Lower leg skin (tissue), 4 donors: ENCODE data around the gene FERMT1. TPM values are rescaled to one million over a fixed set of nuclear protein-coding genes. Genes with fewer than 3 reads are reported as not detected.

Experiments used
- DNase-seq, 2 donors: peaks; one replicate each; pipeline ENCODE4 v3.0.0-alpha.2; 2019; ENCODE audit warnings: low spot score in 2 of 2
- H3K4me3 ChIP-seq: fragments of 200-600 bp; sonication (generic); 2 replicates; pipeline ENCODE4 v1.5.1; 2017; ENCODE audit warnings: mild to moderate bottlenecking, low read depth; ENCODE audit not compliant: poor library complexity, severe bottlenecking
- POLR2A ChIP-seq, 2 donors: fragments of 450-650 bp; IDR thresholded peaks; one replicate each; pipeline ENCODE4 v1.6.1; 2016 to 2017; ENCODE audit warnings: antibody characterized with exemption in 2 of 2, mild to moderate bottlenecking in 1 of 2, moderate library complexity in 1 of 2
- WGBS, 2 donors: methylation state at CpG; one replicate each; pipeline ENCODE4 v1.1.5; 2018; 5-methylcytosine and 5-hydroxymethylcytosine counted together
- intact Hi-C: fragments of 100-400 bp; cut with DNase I; formaldehyde crosslinking; loops from one replicate; pipeline ENCODE4 v1.15.0; 2023; ENCODE audit warnings: low total_unique reads
- total RNA-seq, 4 donors: library from RNA; depleted of rRNA; stranded (reverse); fragments of >200 nt; gene quantifications; one replicate each; pipeline ENCODE4 v1.1.0, GENCODE V29; 2016
- TF ChIP-seq, protein P1 (sequence below), 3 donors: fragments of 450-650 bp; IDR thresholded peaks; one replicate each; pipeline ENCODE4 v1.5.1; 2016; ENCODE audit warnings: antibody characterized with exemption in 3 of 3, mild to moderate bottlenecking in 3 of 3, moderate library complexity in 2 of 3

FERMT1 gene
- total RNA-seq, 4 donors from 2014 or later, result 24.2 to 33.0 (median 27.8) TPM

DNA sequence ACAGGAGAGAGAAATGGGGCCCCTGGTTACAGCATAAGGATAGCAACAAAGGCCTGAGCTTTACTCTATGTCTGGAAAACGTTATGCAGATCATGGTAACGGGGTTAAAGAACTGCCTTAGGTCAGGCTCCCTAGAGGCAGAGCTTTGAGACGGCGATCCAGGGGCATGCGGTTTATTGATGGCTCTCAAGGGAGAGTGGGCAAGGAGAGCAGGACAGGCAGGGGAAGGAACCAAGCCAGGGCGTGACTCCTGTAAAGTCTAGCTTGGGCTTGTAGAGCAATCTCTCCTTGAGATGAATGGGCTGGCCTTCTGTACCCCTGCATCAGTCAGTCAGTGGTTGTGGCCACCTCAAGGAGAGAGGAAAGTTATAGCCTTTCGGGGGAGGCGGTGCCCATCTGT, 12.5 kb upstream of the FERMT1 start:
- intact Hi-C loops, result no loop called here
- DNase-seq, result no peak
- 75 to 79% methylated on average over 8 of the region's 8 CpGs for WGBS, 2 donors
- no peak overlapping the region for H3K4me3 ChIP-seq
- TF ChIP-seq POLR2A (IDR thresholded peaks at IDR 0.05), result no peak
- TF ChIP-seq, protein P1, sequence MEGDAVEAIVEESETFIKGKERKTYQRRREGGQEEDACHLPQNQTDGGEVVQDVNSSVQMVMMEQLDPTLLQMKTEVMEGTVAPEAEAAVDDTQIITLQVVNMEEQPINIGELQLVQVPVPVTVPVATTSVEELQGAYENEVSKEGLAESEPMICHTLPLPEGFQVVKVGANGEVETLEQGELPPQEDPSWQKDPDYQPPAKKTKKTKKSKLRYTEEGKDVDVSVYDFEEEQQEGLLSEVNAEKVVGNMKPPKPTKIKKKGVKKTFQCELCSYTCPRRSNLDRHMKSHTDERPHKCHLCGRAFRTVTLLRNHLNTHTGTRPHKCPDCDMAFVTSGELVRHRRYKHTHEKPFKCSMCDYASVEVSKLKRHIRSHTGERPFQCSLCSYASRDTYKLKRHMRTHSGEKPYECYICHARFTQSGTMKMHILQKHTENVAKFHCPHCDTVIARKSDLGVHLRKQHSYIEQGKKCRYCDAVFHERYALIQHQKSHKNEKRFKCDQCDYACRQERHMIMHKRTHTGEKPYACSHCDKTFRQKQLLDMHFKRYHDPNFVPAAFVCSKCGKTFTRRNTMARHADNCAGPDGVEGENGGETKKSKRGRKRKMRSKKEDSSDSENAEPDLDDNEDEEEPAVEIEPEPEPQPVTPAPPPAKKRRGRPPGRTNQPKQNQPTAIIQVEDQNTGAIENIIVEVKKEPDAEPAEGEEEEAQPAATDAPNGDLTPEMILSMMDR (IDR thresholded peaks at IDR 0.05), result no peak

DNA sequence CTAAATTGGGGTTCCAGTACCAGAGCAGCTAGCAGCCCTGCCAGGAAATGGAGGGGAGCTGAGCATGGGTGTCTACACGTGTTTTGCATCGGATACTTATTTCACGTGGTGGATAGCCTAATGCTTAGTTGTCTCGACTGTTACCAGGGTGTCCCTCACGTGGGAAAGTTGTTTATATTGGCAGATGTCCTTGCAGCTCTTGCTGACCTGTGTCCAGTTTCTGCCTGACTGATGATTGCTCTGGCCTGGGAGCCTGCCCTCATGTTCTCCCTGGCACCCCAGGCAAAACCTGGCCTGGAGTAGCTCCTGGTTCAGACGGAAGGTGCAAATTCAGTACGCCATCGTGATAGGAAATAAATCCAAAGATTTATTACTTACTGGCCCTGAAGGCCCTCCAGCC, 11.8 kb upstream of the FERMT1 start:
- WGBS, 2 donors, result 75 to 76% methylated on average over 8 of the region's 8 CpGs
- DNase-seq, result no peak
- TF ChIP-seq, protein P1 (IDR thresholded peaks at IDR 0.05), result no peak
- TF ChIP-seq POLR2A (IDR thresholded peaks at IDR 0.05), result no peak
- intact Hi-C loops, result no loop called here
- no peak overlapping the region for H3K4me3 ChIP-seq

DNA sequence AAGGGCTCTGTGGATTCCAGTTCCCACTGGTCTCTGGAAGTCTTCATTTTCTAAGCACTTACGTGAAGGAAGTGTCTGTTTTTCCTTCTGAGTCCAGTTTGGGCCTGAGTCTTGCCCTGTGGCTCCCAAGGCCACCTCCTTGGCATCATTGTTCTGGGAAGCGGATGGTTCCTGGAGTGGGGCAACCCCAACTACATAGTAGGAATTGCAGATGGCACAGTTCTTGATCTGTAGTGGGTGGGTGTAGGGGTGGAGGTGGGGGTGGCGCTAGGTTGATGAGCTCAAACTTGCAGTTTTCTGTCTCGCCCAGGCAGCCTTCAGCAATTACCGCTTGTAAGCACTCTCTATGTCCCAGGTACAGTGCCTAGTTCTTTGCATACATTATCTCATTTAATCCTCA, 7.2 kb upstream of the FERMT1 start:
- no peak overlapping the region for H3K4me3 ChIP-seq
- WGBS, 2 donors, result 71 to 95% methylated on average over 5 of the region's 5 CpGs
- TF ChIP-seq, protein P1 (IDR thresholded peaks at IDR 0.05), result no peak
- no peak for TF ChIP-seq POLR2A (IDR thresholded peaks at IDR 0.05)
- intact Hi-C loops, result no loop called here
- DNase-seq, result no peak

DNA sequence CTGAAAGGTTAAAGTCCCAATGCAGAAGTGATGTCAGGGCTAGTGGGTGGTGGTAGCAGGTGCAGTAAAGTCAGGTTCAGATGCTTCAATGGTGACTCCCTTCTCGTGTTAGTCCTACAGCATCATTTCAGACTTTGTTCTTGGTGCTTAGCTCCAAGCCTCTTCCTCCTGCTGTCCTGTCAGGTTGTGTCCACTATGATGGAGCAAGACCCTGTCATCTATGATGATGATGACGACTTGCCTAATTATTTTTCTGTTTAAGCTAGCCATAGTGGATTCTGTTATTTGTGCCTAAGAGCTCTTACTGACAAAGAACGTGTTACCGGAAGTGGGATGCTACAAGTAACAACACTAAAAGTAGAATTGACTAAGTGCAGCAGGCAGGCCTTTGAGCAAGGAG, 5.0 kb upstream of the FERMT1 start:
- TF ChIP-seq, protein P1 (IDR thresholded peaks at IDR 0.05), result no peak
- no peak for TF ChIP-seq POLR2A (IDR thresholded peaks at IDR 0.05)
- H3K4me3 ChIP-seq, result no peak overlapping the region
- DNase-seq, result no peak
- WGBS, 2 donors, result 87 to 88% methylated on average over 4 of the region's 4 CpGs
- intact Hi-C loops, result no loop called here

DNA sequence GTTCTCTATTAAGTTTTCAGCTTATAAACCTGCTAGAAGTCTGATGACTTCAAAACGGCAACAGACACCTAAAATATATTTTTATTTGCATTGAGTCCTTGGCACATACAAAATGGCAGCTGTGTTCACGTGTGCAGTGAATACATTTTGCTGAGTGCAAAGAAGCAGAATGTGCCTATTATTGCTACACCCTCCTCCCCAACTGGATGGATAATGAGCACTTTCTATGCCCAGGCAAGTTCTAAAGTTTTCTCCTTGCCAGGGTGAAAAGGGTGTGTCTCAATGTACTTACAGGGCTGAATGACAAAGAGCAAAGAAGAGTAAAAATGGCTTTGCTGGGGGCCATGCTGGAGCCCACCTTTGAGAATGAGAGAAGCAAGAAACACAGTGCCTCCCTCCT, 4.0 kb upstream of the FERMT1 start:
- no peak overlapping the region for H3K4me3 ChIP-seq
- no peak for DNase-seq
- no peak for TF ChIP-seq POLR2A (IDR thresholded peaks at IDR 0.05)
- TF ChIP-seq, protein P1 (IDR thresholded peaks at IDR 0.05), result no peak
- intact Hi-C loops, result no loop called here
- WGBS, 2 donors, result 42 to 62% methylated on average over 2 of the region's 2 CpGs

DNA sequence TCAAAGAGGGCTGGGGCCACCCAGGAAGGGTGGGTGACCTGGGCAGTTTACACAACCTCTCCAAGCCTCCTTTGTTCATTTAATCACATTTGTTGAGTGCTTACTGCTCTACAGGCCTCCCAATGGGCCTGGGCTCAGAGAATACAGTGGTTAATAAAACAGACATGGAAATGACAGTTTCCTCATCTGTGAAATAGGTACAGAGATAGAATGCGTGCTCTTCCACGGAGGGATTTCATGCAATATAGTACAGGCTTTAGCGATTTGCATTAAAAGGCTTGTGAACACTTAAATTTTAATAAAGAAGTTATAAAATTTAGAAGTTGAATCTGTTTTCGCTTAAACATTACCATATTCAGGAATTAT, 802 bp upstream of the FERMT1 start:
- DNase-seq, result no peak
- no peak overlapping the region for H3K4me3 ChIP-seq
- 93 to 95% methylated on average over 4 of the region's 4 CpGs for WGBS, 2 donors
- intact Hi-C loops, result no loop called here
- no peak for TF ChIP-seq POLR2A (IDR thresholded peaks at IDR 0.05)
- TF ChIP-seq, protein P1 (IDR thresholded peaks at IDR 0.05), result no peak
